ENCODE data around the gene ERO1B. TPM values are rescaled to one million over a fixed set of nuclear protein-coding genes. Genes with fewer than 3 reads are reported as not detected.

The ERO1B gene
- total RNA-seq, 1 experiment from 2014 or later = 3.2 TPM

DNA sequence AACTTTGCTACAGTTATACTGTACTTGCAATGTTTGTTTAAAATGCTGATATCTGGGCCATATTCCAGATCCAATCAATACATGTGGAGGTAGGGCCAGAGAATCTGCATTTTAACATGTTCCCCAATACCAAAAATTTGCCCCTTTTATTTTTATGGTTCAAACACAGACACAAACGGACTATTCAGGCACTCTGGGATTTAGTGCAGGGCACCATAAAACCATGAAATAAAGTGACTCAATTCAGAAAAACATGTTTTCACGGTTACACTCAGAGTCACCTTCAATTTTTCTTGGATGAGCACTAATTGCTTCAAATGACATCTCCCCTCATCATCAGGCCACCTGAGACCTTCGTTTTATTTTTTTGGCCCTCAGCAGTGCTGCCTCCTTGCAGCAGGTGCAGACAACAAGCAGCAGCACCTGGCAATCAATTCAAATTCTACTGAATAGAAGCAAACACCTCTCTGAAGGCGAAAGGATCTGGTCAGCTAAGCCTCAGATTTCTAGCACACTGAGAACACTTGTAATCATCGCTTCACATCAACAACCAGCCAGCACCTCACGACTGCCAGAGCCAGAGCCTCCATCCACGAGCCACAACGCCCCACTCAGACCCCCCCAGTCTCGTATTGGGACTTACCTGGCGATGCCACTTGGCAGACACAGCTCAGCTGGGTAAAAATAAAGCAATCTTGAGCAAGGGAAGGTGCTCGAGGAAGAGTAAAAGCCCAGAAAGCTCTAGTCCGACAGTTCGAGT lies 1.1 kb downstream of the ERO1B start:
- ChIA-PET POLR2A (no interaction called here), CTCF (interaction anchor here (1.1 kb wide), 1 partner anchor 68 kb away, joined by 3 read pairs; no protein-coding TSS in a partner anchor)
- Mint-ChIP-seq H3K4me1 (peaks cover 14% of the 10 kb centered on the region), H3K36me3 (no peaks in the 10 kb centered on the region), H3K27ac (no peak overlapping the region), H3K27me3 (ENCODE audit: low read depth) (peaks cover 44% of the 10 kb centered on the region), H3K9me3 (no peaks in the 10 kb centered on the region; the same call in 1 of the 2 replicates), H3K4me3 (peak overlapping the region; percentile 82)
- no peak for DNase-seq (ENCODE audit: low spot score)
- ATAC-seq = no peak
- TF ChIP-seq MXD4 (CRISPR knock-in tag; IDR thresholded peaks at IDR 0.05; ENCODE audit: borderline replicate concordance) (no peak), KAT7 (CRISPR knock-in tag; IDR thresholded peaks at IDR 0.05; ENCODE audit: borderline replicate concordance) (no peak), FOXJ3 (CRISPR knock-in tag; IDR thresholded peaks at IDR 0.05; ENCODE audit: borderline replicate concordance) (no peak), IRF2 (CRISPR knock-in tag; IDR thresholded peaks at IDR 0.05; ENCODE audit: borderline replicate concordance, low read depth) (no peak), GABPB1 (CRISPR knock-in tag; IDR thresholded peaks at IDR 0.05) (no peak)
- TF ChIP-seq, protein P1, sequence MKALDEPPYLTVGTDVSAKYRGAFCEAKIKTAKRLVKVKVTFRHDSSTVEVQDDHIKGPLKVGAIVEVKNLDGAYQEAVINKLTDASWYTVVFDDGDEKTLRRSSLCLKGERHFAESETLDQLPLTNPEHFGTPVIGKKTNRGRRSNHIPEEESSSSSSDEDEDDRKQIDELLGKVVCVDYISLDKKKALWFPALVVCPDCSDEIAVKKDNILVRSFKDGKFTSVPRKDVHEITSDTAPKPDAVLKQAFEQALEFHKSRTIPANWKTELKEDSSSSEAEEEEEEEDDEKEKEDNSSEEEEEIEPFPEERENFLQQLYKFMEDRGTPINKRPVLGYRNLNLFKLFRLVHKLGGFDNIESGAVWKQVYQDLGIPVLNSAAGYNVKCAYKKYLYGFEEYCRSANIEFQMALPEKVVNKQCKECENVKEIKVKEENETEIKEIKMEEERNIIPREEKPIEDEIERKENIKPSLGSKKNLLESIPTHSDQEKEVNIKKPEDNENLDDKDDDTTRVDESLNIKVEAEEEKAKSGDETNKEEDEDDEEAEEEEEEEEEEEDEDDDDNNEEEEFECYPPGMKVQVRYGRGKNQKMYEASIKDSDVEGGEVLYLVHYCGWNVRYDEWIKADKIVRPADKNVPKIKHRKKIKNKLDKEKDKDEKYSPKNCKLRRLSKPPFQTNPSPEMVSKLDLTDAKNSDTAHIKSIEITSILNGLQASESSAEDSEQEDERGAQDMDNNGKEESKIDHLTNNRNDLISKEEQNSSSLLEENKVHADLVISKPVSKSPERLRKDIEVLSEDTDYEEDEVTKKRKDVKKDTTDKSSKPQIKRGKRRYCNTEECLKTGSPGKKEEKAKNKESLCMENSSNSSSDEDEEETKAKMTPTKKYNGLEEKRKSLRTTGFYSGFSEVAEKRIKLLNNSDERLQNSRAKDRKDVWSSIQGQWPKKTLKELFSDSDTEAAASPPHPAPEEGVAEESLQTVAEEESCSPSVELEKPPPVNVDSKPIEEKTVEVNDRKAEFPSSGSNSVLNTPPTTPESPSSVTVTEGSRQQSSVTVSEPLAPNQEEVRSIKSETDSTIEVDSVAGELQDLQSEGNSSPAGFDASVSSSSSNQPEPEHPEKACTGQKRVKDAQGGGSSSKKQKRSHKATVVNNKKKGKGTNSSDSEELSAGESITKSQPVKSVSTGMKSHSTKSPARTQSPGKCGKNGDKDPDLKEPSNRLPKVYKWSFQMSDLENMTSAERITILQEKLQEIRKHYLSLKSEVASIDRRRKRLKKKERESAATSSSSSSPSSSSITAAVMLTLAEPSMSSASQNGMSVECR (CRISPR knock-in tag; IDR thresholded peaks at IDR 0.05; ENCODE audit: borderline replicate concordance) = 0 out of 2 replicates have a peak, but pooled peaks have one; percentile 29

DNA sequence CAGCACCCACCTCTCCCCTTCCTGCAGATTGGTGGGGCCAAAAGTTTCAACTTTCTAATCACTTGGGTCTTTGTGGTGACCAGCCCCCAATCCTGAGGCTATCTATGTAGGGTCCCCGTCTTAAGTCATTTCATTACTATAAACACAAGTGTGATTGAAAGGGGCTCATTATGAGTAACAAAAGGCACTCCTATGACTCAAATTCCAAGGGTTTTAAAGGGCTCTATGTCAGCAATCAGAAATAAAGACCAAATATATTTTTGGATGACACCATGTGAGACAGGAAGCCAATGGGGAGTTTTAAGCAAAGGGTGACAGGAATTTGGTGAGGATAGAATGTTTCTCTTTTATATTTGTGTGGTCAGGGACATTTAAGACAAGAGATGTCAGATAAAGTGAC lies 6.2 kb downstream of the ERO1B start:
- Mint-ChIP-seq H3K27ac (no peak overlapping the region), H3K27me3 (ENCODE audit: low read depth) (peaks cover 14% of the 10 kb centered on the region), H3K36me3 (no peaks in the 10 kb centered on the region), H3K4me3 (no peak overlapping the region), H3K4me1 (peaks cover 3% of the 10 kb centered on the region), H3K9me3 (no peaks in the 10 kb centered on the region)
- ChIA-PET CTCF (no interaction called here), POLR2A (no interaction called here)
- ATAC-seq (no peak), DNase-seq (ENCODE audit: low spot score) (no peak)
- TF ChIP-seq, protein P2, sequence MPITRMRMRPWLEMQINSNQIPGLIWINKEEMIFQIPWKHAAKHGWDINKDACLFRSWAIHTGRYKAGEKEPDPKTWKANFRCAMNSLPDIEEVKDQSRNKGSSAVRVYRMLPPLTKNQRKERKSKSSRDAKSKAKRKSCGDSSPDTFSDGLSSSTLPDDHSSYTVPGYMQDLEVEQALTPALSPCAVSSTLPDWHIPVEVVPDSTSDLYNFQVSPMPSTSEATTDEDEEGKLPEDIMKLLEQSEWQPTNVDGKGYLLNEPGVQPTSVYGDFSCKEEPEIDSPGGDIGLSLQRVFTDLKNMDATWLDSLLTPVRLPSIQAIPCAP (CRISPR knock-in tag; IDR thresholded peaks at IDR 0.05) = no peak
- no peak for TF ChIP-seq NFYB (CRISPR knock-in tag; conservative IDR thresholded peaks at IDR 0.05; ENCODE audit: low read depth)
- no peak for TF ChIP-seq MYBL2 (CRISPR knock-in tag; IDR thresholded peaks at IDR 0.05)
- TF ChIP-seq, protein P3, sequence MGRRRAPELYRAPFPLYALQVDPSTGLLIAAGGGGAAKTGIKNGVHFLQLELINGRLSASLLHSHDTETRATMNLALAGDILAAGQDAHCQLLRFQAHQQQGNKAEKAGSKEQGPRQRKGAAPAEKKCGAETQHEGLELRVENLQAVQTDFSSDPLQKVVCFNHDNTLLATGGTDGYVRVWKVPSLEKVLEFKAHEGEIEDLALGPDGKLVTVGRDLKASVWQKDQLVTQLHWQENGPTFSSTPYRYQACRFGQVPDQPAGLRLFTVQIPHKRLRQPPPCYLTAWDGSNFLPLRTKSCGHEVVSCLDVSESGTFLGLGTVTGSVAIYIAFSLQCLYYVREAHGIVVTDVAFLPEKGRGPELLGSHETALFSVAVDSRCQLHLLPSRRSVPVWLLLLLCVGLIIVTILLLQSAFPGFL (CRISPR knock-in tag; IDR thresholded peaks at IDR 0.05; ENCODE audit: borderline replicate concordance) = no peak
- TF ChIP-seq GRHL2 (CRISPR knock-in tag; IDR thresholded peaks at IDR 0.05; ENCODE audit: insufficient replicate concordance, severe bottlenecking) = no peak
- TF ChIP-seq, protein P4, sequence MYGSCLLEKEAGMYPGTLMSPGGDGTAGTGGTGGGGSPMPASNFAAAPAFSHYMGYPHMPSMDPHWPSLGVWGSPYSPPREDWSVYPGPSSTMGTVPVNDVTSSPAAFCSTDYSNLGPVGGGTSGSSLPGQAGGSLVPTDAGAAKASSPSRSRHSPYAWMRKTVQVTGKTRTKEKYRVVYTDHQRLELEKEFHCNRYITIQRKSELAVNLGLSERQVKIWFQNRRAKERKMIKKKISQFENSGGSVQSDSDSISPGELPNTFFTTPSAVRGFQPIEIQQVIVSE (CRISPR knock-in tag; IDR thresholded peaks at IDR 0.05; ENCODE audit: borderline replicate concordance) = no peak
- TF ChIP-seq TEAD4 (CRISPR knock-in tag; IDR thresholded peaks at IDR 0.05) = no peak
- TF ChIP-seq, protein P5, sequence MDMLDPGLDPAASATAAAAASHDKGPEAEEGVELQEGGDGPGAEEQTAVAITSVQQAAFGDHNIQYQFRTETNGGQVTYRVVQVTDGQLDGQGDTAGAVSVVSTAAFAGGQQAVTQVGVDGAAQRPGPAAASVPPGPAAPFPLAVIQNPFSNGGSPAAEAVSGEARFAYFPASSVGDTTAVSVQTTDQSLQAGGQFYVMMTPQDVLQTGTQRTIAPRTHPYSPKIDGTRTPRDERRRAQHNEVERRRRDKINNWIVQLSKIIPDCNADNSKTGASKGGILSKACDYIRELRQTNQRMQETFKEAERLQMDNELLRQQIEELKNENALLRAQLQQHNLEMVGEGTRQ (CRISPR knock-in tag; IDR thresholded peaks at IDR 0.05) = no peak
- TF ChIP-seq, protein P6, sequence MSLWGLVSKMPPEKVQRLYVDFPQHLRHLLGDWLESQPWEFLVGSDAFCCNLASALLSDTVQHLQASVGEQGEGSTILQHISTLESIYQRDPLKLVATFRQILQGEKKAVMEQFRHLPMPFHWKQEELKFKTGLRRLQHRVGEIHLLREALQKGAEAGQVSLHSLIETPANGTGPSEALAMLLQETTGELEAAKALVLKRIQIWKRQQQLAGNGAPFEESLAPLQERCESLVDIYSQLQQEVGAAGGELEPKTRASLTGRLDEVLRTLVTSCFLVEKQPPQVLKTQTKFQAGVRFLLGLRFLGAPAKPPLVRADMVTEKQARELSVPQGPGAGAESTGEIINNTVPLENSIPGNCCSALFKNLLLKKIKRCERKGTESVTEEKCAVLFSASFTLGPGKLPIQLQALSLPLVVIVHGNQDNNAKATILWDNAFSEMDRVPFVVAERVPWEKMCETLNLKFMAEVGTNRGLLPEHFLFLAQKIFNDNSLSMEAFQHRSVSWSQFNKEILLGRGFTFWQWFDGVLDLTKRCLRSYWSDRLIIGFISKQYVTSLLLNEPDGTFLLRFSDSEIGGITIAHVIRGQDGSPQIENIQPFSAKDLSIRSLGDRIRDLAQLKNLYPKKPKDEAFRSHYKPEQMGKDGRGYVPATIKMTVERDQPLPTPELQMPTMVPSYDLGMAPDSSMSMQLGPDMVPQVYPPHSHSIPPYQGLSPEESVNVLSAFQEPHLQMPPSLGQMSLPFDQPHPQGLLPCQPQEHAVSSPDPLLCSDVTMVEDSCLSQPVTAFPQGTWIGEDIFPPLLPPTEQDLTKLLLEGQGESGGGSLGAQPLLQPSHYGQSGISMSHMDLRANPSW (CRISPR knock-in tag; conservative IDR thresholded peaks at IDR 0.05; ENCODE audit: low read depth) = no peak

Measured in WTC11 (cell line).